Skeletal muscle cell (primary cell): ENCODE measurements around the gene NEDD8.

Experiments
- DNase-seq: peaks from one replicate; pipeline ENCODE4 v3.0.0-alpha.2; 2010; ENCODE audit warnings: low read depth
- H3K4me3 ChIP-seq: 2 replicates; pipeline ENCODE4 v1.5.1; 2011; ENCODE audit warnings: low read depth, mild to moderate bottlenecking, control low read depth, low read length, moderate library complexity

NEDD8 gene

DNA sequence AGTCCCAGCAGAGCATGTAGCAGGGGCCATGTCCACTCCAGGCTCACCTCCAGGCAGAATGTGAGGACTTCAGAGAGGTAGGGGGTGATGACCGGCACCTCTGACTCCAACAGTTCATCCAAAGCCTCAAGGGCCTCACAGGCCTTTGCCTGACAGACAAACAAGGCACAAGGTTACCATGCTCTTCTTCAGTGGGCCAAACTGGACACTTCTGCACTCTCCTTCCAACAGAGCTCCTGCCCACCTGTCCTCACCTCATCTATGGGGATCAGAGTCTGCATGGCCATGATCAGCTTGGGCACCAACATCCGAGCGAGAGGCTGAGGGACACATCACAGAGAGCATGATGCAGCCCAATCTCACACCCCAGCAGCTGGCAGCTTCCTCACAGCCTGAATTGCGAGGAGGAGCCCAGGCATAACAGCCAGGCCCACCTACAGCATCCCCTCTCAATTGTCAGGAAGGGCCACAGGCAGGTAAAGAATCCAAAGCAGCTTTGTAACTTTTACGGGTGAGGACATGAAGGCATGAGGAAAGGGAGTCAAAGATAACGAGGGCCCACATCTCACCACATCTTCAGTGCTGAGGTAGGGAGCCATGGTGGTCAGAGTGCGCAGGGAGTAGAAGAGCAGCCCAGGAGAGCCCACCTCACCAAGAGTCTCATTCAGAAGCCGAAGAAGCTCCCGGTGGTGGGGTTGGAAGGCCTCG lies 45.2 kb downstream of the NEDD8 start:
- no peak for DNase-seq

GRCh38 chr14:24185741-24186140 lies 46.4 kb downstream of the NEDD8 start:
- DNase-seq = no peak
- no peak overlapping the region for H3K4me3 ChIP-seq

More for the DNA sequence above, 45.2 kb downstream of the NEDD8 start:
- no peak overlapping the region for H3K4me3 ChIP-seq

DNA sequence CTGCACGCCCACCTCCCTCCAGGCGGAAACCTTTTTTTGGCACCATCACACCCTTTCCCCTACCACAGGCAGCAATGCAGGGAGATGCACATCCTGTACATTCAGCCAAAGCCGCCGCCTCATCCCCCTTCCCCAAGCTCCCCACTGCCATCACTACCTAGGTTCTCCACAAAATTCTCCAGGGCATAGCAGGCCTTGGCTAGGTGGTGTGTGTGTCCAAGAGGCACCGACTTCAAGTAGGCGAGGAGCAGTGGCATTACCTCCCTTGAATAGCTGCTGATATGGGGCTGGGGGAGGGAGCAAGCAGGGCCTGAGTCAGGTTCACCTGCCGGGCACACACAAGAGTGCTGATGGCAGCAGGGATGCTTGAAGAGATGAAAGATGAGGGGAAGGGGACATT lies 47.1 kb downstream of the NEDD8 start:
- no peak overlapping the region for H3K4me3 ChIP-seq
- no peak for DNase-seq

DNA sequence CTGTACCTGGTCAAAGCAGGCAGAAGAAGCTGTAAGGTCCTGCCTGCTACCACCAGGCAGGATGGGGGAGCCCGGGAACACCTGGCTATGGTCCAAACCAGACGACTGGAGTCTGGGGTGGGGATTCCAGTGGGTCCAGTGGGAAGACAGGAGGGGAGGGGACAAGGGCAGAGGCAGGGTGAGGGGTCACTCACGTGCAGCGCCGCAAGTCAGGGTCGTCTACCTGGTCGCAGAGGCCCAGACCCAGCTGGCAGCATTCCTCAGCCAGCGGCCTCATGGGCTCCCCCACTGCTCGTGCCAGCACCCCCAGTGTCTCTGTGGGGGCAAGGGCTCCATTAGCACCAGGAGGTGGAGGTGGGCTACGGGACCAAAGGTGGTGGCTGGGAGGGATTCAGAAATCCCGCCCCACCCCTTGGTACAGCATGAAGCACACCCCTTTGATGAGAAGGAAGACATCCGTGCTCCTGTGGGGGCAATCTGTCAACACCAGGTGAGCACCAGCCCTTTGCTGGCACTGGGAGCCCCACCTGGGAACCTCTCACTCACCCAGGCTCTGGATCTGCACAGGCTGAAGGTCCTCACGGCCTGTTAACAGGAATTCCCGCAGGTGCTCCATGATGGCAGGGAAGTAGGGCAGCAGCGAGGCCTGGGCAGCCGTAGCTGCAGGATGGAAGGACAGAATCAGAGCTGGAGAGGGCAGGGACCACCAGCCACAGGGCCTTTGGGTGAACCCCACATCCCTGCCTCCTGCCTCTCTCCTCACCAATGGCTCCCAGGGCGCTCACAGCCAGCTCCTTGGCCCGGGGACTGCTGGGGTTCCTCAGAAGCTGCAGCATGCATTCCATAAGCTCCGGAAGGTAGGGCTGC lies 47.8 kb downstream of the NEDD8 start:
- no peak for DNase-seq
- H3K4me3 ChIP-seq = no peak overlapping the region

GRCh38 chr14:24183014-24183481 lies 49.1 kb downstream of the NEDD8 start:
- DNase-seq = no peak
- no peak overlapping the region for H3K4me3 ChIP-seq

DNA sequence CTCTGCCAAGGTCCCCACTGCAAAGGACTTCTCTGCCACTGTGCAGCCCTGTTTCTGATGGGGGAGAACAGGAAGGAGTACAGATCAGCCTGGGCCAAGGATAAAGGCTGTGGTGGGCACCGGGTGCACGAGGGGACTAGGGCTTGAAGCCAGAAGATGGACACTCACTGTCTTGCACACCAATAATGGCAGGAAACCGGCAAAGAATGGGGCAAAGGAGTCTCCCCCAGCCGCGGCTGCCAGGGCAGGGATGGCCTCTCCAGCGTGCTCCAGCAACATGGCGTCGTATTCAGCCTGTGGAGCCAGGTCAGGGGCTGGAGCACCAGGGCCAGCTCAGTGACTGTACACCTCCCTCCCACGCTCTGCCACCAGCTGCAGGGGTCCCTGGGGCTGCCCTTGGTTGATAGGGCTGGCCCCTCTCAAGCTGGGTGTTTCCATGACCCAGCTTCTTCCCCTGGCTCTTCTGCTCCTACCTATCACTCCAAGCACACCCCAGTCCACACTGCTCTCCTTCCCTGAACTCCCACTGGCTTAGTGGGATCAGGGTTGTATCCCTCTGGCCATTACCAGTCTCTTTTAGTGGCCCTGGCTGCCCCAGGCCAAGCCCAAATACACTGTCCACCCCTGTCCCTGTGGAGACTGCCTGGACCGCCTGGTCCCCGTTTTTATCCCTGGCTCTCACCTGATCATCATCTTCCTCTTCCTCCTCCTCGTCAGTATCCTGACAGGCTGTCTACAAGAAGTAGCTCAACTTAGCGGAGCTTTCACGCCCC lies 49.9 kb downstream of the NEDD8 start:
- no peak for DNase-seq
- no peak overlapping the region for H3K4me3 ChIP-seq

DNA sequence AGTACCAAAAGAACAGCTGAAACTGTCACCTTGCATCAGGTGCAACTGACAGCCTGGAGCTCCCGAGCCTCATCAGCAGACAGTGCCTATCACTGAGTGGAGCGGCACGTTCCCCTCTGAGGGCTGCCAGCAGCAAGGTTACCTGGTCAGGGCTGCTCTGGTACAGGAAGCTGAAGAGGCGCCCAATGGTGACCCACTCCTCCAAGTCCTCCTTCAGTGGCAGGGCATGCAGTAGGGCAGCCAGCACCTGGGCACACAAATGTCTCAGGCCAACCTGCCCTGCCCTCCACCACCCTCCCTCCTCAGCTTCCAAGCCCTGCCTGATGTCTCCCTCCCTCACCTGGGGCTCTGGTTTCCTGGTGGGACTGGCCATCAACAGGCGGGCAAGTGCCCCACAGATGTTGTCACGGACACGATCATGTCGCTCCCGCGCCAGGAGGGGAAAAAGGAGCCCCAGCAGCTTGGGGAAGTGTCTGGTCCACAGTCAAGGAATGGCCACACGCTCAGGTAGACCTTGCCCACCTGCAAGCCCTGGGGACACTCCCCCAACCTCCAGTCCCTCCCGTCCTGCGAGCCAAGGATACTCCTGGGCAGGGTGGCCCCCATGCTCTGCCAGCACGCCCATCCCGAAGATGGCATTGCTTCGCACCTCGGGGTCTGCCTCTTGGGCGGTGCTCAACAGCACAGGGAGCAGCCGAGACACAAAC lies 50.6 kb downstream of the NEDD8 start:
- no peak for DNase-seq
- no peak overlapping the region for H3K4me3 ChIP-seq

DNA sequence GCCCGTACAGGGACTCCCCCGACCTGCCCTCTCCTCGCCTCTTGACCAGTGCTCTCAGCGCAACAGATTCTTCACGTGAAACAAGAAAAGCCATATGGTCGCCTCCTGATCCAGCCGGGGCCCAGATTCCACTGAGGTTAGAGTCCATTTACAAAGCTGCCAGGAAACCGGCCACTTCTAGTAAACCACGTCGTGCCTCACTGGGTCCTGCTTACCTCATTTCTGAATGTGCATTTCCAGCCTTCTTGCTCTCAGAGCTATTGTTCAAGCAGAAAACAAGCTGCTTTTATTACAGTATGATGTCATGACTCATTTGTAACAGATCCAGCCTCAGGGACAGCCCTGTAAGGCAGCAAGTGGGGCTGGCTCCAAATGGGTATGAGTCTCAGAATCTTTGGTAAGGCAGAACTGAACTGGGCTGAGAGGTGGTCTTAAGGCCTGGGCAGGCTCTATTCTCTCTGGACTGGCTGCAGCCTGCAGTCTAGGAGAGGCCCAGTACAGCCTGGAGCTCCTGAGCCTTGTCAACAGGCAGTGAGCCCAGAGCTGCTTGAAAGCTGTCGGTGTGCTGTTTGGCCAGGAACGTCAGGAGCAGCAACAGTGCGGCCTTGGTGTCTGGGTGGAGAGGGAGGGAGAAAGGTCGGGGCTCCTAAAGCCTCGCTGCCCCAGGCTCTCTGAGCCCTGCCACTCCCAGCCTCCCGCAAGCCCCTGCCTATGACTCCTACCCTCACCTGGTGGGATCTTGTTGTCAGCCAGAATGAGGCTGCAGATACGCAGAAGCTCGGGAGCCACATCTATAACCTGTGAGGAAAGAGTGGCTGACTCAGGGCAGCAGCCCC lies 52.0 kb downstream of the NEDD8 start:
- peak; percentile 64 for DNase-seq
- no peak overlapping the region for H3K4me3 ChIP-seq

GRCh38 chr14:24179294-24179960 lies 52.7 kb downstream of the NEDD8 start:
- no peak overlapping the region for H3K4me3 ChIP-seq
- no peak for DNase-seq

DNA sequence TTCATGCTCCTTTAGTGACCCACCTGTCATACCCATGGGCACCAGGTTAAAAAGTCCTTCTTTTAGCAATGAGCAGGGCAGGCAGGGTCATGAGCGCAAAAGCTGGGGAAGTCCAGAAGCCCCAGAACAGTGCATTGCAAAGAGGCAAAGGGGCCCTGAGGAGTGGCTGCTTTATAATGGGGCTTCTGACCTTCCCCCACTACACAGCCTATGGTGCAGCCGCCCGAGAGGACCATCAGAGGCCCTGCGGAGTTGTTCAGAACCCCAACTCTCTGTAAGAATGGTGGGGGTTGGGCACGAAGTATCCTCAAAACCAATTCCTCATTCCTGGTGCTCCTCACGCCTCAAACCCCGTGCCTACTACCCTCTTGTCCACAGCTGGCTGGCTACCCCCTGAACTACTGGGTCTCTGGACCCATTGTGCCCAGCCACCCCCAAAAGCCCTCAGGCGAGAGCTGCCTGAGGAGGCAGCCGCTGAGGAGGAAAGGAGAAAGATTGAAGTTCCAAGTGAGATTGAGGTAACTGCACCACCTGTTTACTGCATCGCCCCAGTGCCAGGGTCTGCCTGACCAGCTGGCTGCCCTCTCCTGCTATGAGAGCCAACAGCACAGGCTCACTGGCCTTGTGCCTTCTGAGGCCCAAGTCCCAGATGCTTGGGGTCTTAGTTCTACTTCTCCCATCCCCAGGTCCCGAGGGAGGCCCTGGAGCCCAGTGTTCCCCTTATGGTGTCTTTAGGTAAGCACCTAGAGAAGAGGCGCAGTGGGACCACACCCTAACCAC lies 53.6 kb downstream of the NEDD8 start:
- H3K4me3 ChIP-seq = no peak overlapping the region

DNA sequence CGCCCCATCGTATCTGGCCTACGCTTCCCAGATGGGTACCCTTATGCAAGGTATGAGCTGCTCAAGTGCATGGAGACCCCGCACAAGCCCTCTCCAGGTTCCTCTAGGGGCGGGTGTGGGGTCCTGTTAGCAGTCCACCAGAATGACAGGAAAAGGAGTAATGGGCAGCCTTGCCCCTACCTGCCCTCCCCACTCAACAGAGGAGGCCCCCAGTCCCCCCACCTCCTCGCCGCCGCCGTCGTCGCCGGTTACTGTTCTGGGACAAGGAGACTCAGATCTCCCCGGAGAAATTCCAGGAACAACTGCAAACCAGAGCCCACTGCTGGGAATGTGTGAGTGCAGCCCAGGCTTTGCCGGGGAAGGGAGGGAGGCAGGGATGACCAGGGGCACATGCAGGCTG lies 54.3 kb downstream of the NEDD8 start:
- no peak for DNase-seq
- no peak overlapping the region for H3K4me3 ChIP-seq

More for the DNA sequence above, 53.6 kb downstream of the NEDD8 start:
- DNase-seq = no peak

DNA sequence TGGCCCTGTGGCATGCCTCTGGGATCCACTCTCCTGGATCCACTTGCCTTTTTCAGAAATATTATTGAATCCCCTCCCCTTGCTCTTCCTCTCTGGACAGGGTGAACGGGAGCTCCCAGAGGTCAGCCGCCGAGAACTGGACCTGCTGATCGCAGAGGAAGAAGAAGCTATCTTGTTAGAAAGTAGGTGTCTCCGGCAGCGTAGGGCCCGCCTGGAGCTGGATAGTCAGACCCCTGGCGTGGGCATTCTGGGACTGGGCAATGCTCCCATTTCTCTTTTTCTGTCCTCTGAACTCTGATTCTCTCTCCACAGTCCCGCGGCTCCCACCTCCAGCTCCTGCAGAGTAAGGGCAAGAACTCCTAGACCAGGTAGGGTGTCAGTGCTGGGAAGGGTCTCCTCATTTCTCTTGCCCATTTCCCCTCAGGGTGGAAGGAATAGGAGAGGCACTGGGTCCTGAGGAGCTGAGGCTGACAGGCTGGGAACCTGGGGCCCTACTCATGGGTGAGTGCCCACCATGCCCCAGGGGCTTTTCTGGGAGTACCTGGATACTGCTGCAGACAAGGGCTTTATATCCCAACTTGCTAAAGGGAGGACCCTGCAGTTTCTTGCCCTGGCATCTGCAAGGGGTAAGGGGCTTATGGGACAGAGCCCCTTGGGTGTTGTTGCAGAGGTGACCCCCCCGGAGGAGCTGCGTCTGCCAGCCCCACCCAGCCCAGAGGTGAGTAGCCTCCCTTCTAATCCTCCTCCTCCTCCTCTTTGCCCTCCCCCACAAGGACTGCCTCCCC lies 54.9 kb downstream of the NEDD8 start:
- no peak overlapping the region for H3K4me3 ChIP-seq
- DNase-seq = no peak

DNA sequence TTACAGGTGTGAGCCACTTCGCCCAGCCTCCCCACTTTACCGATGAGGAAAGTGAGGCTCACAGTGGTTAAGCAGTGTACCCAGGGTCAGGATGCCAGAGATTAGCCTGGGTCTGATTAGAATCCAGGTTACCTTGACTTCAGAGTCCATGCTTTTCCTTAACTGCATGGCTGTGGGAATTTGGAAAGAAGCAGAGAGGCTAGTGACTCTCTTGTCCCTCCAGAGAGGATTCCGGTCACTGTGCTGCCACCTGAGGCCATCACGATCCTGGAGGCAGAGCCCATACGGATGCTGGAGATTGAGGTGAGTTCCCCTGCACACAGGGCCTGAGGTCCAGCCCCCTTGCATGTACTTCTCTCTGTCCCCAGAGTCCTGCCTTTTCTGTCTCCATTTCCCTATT lies 55.6 kb downstream of the NEDD8 start:
- no peak for DNase-seq
- no peak overlapping the region for H3K4me3 ChIP-seq

DNA sequence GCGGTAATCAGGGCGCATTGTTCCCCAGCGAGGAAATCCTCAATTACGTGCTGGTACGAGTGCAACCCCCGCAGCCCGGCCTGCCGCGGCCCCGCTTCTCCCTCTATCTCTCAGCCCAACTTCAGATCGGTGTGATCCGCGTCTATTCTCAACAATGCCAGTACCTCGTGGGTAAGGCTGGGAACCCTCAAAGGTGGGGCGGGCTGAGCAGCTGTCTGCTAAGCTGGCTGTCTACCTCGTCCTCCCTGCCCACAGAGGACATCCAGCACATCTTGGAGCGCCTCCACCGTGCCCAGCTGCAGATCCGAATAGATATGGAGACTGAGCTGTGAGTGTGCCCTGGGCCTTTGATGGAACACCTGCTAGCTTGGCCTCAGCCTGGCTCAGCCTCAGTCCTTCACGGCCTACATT lies 59.3 kb downstream of the NEDD8 start:
- no peak for DNase-seq
- no peak overlapping the region for H3K4me3 ChIP-seq

GRCh38 chr14:24172261-24172860 lies 59.8 kb downstream of the NEDD8 start:
- no peak for DNase-seq
- H3K4me3 ChIP-seq = peak overlapping the region; percentile 30
